GM13977 (cell line): Measurements from ENCODE around the gene ABLIM2.

Experiments used
- DNase-seq: peaks from one replicate; pipeline ENCODE4 v3.0.0; 2012; ENCODE audit warnings: low spot score
- in situ Hi-C: fragments of 300-500 bp; cut with MboI; formaldehyde crosslinking; loops from one replicate; pipeline ENCODE4 v1.12.0; 2022; ENCODE audit warnings: low sequenced_read_pairs, low pct_unique_long_range_greater_than_20kb, mixed read lengths, inconsistent platforms; ENCODE audit not compliant: unreplicated experiment
- TF ChIP-seq, protein P1 (sequence below): IDR thresholded peaks from 2 replicates; pipeline ENCODE4 v1.5.1; 2012; ENCODE audit warnings: mild to moderate bottlenecking, control low read depth; ENCODE audit not compliant: insufficient read depth; ENCODE audit errors: extremely low read depth, missing control alignments

Gene ABLIM2

DNA sequence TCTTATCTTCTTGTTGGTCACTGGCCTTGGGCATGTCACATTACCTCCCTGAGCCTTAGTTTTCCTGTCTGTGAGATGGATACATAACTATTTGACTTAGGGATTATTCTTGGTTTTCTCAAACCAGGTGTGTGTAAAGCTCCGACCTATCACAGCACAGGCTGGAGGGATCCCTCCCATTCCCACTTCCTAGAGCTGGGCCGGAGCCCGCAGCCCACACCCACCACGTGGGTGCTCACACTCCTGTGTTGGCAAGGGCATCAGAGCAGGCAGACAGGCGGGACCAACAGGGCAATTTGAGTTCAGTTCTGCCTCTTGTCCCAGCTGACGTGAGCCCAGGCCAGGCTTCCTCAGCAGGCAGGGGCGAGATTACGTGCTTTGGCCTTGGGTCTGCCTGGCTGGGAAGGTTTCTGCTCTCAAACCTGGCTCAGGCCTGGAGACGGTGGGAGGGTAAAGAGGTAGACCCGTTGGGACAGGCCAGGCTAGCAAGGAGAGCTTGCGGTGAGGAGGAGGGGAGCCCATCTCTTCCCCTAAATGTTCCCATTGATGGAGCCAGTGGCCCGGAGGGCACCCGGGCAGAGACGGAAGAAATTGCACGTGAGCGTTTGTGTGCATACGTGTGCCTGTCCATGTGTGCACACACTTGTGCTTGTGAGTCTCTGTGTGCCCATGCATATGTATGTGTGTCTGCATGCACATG is 39.7 kb upstream of the ABLIM2 start:
- TF ChIP-seq, protein P1, sequence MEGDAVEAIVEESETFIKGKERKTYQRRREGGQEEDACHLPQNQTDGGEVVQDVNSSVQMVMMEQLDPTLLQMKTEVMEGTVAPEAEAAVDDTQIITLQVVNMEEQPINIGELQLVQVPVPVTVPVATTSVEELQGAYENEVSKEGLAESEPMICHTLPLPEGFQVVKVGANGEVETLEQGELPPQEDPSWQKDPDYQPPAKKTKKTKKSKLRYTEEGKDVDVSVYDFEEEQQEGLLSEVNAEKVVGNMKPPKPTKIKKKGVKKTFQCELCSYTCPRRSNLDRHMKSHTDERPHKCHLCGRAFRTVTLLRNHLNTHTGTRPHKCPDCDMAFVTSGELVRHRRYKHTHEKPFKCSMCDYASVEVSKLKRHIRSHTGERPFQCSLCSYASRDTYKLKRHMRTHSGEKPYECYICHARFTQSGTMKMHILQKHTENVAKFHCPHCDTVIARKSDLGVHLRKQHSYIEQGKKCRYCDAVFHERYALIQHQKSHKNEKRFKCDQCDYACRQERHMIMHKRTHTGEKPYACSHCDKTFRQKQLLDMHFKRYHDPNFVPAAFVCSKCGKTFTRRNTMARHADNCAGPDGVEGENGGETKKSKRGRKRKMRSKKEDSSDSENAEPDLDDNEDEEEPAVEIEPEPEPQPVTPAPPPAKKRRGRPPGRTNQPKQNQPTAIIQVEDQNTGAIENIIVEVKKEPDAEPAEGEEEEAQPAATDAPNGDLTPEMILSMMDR: no peak
- no peak for DNase-seq
- in situ Hi-C loops: no loop called here

DNA sequence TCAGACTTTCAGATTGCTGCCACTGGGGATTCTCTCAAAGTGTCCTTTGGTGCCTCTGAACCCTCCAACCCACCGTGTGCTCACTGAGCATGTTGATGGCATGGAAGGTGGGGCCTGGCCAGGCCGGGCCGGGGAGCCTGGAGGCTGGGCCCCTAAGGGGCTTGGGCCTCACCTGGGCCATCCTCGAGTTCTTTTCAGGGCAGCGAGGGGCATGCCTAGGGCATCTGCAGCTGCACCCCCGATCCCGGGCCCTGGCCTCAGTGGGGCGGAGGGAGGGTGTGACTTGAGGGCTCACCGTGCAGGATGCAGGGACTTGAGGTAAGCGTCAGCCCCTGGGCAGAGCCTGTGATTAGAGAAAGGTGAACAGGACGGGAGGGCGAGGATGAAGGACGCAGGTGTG is 38.9 kb upstream of the ABLIM2 start:
- TF ChIP-seq, protein P1: no peak
- in situ Hi-C loops: no loop called here
- no peak for DNase-seq

DNA sequence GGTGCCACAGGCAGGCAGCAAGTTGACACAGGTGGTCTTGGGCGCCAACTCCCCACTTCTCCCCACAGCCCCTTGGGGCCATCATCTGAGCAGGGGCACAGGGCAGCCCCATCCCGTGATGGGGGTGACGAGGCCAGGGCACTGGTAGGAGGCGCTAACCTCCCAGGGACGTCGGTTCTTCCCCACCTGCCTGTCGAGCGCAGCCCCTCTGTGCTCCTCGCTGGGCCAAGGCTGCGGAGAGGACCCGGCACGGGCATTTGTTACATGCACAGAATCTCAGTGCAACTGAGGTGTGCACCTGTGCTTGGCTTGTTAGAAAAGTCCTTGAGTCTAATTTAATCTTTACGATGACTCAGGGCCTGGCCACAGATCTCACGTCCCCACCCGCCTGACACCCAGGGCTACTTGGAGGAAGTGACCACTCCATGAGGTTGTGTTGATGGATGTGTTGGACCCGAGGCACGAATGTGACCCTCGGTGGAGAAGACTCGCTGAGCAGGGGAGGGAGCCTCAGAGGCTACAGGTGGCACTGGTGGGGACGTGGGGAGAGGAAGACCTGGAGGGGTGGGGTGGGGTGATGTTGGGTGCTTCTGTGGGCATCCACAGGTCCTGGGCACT is 37.3 kb upstream of the ABLIM2 start:
- DNase-seq: no peak

DNA sequence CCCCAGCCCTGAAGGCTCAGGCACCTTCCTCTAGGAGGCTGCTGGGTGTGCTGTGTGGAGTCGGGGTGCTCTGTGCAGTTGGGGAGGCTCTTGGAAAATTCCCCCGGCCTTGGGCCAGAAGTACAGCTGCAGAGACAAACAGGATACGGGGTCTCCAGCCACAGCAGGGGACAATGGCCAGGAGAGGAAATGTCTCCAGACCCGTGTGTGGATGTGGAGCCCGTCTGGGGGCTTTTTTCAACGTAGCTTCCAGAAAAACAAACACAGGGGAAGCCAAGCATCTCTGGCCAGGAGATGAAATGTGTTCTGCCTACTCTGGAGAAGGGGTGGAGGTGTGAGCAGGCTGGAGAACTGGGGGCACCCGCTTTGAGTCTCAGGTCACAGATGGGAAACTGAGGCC is 36.8 kb upstream of the ABLIM2 start:
- no peak for DNase-seq
- TF ChIP-seq, protein P1: no peak
- in situ Hi-C loops: no loop called here

More for the DNA sequence above, 37.3 kb upstream of the ABLIM2 start:
- in situ Hi-C loops: no loop called here
- TF ChIP-seq, protein P1: no peak

DNA sequence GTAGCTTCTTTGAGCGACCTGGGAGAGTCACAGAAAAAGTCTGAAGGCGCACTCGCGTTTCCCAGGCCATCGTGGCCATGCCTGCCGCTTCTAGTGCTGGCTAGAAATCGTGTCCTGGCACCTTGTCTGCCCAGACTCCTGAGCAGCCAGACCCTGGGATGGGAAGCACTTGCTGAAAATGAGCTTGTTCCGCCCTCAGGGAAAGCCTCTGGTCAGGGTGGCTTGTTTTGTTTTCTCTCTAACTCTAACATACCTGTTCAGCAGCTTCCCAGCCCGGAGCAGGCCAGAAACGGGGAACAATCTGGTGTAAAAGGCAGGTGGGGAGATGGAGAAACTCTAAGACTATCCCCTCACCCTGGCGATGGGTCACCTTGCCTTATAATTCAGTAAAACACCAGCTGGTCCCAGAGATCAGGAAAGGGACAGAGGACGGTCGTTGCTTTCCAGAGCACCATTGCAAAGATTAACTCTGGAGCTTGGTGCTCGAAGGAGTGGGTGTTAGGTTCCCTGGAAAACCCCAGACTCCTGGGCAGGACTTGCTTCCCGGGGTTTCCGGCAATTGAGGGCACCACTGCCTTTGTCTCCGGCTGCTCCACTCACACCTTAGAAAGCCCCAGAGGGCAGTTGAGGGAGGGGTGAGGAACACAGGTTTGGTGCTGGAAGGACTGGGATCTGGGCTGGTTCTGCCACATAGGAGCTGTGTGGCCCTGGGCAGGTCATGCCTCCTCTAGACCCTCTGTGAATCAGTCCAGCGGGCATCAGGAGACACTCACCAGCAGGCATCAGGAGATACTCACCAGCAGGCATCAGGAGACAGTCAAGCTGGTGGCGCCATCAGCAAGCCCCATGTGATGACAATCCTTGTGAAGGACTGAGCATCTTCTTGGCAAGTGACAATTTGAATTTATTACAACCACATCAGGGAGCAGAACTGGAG is 36.0 kb upstream of the ABLIM2 start:
- no peak for DNase-seq
- in situ Hi-C loops: no loop called here
- TF ChIP-seq, protein P1: no peak

DNA sequence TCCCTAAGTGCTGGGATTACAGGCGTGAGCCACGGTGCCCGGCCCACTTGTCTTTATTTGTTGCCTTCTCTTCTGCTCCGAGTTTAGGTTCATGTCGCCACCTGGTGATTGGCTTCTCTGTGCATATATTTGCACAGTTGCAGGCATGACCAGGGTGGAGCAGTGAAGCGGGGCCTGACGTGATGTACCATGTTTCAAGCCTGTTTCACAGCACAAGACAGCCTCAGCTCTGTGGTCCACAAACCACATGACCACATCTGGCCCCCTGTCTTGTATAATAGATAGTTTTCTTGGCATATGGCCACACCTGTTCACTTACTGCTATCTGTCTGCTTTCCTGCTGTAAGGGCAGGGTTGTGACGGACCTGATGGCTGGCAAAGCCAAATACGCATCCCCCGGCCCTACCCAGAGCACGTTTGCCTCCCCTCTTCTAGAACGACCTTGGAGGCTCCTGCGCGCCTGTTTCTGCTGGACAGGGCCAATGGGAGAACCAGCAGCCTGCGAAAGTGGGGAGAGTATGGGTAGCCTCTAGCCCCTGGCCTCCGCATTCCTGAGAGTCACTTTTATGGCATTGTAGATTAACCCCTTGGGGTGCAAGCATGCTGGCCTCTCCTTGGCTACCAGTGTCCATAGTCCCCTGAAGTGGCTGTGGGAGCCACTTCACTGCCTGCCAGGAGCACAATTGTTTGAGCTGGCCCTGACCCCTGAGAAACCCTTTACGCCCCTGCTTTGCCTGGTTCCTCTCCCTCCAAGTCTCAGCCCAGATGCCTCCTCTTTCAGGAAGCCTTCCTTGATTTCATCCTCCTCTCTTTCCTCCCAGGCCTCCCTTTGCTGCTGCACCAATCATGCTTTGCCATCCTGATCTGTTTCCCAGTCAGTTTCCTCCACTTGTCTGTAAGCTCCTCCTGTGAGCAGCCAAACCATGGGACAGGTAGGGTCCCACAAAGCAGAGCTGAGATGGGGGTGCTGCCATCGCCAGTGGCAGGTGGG is 34.4 kb upstream of the ABLIM2 start:
- TF ChIP-seq, protein P1: peak; percentile 62
- in situ Hi-C loops: no loop called here
- peak; percentile 87 for DNase-seq
